GM19468 (cell line): ENCODE measurements around the gene LCE1E.

Source experiments
- ATAC-seq: cut with Tn5 transposase; IDR thresholded peaks from one replicate; pipeline ENCODE4 v1.9.1; 2021; ENCODE audit warnings: mild to moderate bottlenecking, moderate library complexity, moderate number of reproducible peaks; ENCODE audit not compliant: unreplicated experiment; ENCODE audit errors: extremely low read depth

LCE1E gene

GRCh38 chr1:152786077-152786476, at the start of gene LCE1E:
Gene LCE1E (plus strand): TSS chr1:152786257. CDS start chr1:152787300, 1,043 bp downstream.
- no peak for ATAC-seq

GRCh38 chr1:152737997-152738396, 48.1 kb upstream of the LCE1E start:
- ATAC-seq = no peak

DNA sequence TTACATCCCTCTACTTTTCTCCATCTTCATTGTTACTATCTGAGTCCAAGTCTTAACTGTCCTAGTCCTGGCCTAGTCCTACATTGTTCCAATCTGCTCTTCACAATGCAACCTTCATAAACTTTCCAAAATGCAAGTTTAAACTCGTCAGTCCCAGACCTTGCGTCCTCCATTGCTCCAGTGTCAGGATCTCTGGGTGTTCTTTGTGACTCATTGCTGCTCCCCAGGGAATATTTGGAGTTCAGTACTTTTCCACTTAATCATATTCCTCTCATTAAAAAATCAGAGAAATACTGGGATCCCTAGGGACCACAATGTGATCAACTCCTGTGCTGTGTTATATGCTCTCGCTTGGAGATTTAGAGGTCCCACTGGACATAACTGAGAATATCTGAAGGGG, 46.2 kb upstream of the LCE1E start:
- no peak for ATAC-seq

GRCh38 chr1:152741656-152742055, 44.4 kb upstream of the LCE1E start:
- ATAC-seq = no peak

DNA sequence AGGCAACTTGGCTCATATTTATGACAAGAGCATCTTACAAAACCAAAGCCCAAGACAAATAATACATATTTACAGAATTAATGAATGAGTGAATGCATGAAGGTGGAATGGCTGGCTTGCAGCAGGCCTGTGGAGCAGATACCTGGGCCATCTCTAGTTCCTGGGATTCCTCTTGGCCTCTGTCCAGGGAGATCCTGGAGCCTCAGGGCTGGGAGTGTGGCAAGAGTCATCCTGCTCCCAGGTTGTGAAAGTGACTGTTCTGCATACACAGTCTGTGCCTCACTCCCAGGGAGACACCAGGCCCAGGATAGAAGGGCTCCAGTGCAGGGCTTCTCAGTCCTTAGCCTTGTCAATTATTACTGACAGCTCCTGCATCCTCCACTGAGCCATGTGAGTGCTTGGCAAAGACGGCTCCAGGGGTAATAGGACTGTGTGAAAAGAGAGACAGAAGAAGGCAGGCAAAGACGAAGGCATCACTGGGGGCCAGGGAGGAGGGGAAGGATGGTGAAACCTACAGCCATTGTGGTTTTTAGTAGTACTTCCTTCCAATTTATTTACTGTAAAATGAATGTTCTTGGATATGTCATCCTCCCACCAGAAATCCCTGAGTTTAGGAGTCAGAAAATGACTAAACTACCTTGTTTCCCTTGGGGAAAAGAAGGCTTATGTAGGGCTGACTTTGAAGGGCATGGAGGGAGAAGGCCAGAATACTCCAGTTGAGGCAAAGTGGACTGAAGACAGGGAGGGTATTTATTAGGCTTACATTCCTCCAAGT, 42.5 kb upstream of the LCE1E start:
- no peak for ATAC-seq

- ATAC-seq = no peak
Measured at GRCh38 chr1:152745289-152745704, 40.8 kb upstream of the LCE1E start.

DNA sequence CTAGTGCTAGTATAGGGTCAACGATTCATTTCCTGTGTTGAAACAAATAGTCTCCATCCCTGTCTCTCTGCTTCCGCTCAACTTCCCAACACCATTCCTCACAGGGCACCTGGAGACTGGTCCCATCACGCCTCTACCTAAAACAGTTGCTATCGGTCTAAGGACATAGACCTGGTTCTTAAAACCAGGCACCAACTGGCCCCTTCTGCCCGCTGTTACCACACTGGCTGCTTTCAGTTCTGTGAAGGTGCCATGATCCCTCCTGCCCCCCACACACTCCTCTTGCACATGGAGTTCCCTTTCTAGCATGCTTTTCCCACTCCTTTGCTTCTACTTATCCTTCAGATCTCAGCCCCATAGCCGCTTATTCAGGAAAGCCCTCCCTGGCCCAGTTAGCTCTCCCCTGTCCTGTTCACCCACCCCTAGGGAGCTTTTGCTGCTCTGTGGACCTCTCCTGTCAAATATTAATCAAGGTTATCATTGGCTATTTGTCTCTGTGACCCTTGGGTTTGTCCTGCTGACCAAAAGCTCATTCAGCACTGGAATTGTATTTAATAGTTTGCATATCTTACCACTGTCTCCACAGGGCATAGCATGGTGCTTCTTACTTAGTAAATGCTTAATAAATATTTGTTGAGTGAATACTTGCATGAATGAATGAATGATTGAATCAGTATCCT, 40.2 kb upstream of the LCE1E start:
- no peak for ATAC-seq

DNA sequence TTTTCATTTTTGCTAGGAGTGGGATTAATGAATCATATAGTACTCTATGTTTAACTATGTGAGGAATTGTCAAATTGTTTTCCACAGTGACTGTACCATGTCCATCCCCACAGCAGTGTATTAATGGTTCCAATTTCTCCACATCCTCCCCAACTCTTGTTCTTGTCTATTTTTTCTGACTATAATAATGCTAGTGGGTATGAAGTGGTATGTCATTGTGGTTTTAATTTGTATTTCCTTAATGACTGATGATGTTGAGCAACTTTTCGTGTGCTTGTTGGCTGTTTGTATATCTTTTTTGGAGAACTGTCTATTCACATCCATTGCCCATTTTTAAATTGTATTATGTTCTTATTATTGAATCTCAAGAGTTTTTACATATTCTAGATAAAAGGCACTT, 38.2 kb upstream of the LCE1E start:
- ATAC-seq = no peak

GRCh38 chr1:152752225-152752624, 33.8 kb upstream of the LCE1E start:
- no peak for ATAC-seq

DNA sequence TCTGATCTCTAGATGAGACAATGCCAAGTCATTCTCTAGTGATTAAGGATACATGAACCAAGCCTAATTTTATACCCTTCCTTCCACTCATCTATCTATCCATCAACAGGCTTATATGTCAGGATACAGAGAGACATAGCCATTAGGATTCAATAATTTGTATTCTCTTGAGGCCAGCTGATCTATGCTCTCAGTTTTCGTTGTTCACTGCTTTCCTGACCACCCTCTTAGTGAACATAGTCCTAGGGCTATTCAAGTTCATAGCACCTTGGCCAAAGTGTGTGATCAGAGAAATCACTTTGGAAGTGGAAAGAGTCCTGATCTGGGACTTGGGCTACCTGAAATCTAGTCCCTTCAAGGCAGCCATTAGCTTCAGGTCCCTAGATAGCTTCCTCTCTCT, 32.5 kb upstream of the LCE1E start:
- no peak for ATAC-seq

DNA sequence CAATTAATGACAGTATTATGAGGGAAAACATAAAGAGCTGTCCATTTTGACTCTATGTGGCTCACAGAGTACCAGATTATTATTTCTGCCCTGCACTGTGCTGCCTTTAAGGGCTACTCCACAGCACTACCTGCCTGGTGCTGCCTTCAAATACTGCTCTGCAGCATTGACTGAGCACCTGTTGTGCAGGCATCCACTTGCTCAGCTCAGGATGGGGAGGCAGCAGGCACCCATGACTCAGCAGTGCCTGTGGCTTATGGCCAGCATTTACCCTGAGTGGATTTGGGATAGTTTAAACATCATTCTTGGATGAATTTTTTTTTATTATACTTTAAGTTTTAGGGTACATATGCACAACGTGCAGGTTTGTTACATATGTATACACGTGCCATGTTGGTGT, 29.2 kb upstream of the LCE1E start:
- ATAC-seq = no peak

GRCh38 chr1:152757747-152758146, 28.3 kb upstream of the LCE1E start, which contains the start of gene KPRP:
Gene KPRP (plus strand): TSS chr1:152758025. CDS start chr1:152759589, 1,564 bp downstream.
- ATAC-seq = no peak

GRCh38 chr1:152758636-152759035, 27.4 kb upstream of the LCE1E start:
- ATAC-seq = no peak

GRCh38 chr1:152759453-152760173, 26.4 kb upstream of the LCE1E start:
- no peak for ATAC-seq

DNA sequence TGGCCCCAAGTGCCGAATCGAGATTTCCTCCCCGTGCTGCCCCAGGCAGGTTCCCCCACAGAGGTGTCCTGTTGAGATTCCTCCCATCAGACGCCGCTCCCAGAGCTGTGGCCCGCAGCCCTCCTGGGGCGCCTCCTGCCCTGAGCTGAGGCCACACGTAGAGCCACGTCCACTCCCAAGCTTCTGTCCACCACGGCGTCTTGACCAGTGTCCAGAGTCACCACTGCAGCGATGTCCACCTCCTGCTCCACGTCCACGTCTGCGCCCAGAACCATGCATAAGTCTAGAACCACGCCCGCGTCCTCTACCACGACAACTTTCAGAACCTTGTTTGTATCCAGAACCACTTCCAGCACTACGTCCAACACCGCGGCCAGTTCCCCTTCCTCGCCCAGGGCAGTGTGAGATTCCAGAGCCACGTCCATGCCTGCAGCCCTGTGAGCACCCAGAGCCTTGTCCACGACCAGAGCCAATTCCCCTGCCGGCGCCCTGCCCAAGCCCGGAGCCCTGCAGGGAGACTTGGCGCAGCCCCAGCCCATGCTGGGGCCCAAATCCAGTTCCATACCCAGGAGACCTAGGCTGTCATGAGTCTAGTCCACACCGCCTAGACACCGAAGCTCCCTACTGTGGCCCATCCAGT, 25.4 kb upstream of the LCE1E start:
- ATAC-seq = no peak

GRCh38 chr1:152761609-152762213, 24.3 kb upstream of the LCE1E start:
- ATAC-seq = no peak

- no peak for ATAC-seq
Measured at GRCh38 chr1:152768847-152769533, 17.1 kb upstream of the LCE1E start.

- no peak for ATAC-seq
Measured at GRCh38 chr1:152770411-152770810, 15.6 kb upstream of the LCE1E start.

DNA sequence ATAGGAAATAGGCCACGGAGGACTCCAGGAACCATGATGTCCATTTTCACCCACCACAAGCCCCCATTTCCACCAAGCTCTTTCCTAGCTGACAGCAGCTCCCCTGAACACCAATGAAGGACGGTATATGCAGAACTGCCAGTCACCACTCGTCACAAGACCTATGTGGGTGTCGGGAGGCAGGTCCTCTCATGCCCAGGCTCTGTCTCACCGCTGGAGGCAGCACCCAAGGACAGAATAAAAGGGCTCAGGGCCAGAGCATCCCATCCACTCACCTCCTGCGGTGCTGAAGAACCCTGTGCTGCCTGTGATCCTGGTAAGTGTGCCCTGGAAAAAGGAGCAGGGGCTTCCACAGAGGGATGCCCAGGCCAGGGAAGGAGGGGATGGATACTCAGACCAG, 11.2 kb upstream of the LCE1E start, which contains the start of gene LCE1F:
LCE1F (plus strand) TSS at position 266 of the 400 bp plus-strand sequence. CDS start 1,232 bp downstream, outside the sequence.
- ATAC-seq = no peak
